Posterior cingulate gyrus (tissue), 11 donors: ENCODE data around the gene KCNT1.

Experiments
- DNase-seq, 10 donors: peaks; one replicate each; pipeline versions ENCODE4 v3.0.0 to v3.0.0-alpha.2; 2020 to 2021; ENCODE audit warnings: mixed read lengths in 3 of 10
- intact Hi-C: fragments of 100-400 bp; cut with DNase I; formaldehyde crosslinking; loops from one replicate; pipeline ENCODE4 v1.15.1; 2023

KCNT1 gene

DNA sequence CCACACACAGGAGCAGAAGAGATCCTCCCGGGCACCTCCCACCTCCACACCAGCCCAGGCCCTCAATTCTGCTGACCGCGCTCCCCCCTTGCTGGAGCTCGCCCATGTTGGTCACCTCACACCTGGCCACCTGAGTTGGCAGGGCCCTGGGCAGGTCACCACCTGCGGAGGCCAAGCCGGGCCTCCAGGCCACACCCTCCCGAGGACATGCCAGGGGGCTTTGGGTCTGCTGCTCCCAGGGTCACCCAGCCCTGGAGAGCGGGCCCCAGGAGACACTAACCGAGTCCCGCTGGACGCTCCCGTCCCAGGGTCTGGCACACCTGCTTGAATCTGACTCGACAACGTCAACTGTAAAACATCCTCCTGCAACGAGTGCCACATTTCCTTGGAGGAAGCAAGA is 4.8 kb upstream of the KCNT1 start:
- intact Hi-C loops, result no loop called here
- no peak for DNase-seq

DNA sequence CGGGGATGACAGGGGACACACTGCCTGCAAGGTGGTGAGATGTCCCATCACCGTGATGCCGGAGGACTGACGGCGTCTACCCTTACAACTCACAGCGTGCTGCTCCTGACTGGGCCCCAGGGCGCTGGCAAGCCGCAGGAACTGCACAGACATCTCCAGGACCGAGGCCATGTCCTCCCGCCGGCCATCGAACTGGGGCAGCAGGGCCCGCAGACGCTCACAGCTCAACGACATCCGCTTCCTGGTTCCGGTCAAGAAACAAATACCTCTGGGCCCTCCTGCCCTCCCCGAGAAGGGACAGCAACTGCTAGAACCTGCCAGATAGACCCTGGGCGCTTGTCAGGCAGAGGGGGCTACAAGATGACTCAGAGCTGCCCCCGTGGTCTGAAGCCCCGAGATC is 3.7 kb upstream of the KCNT1 start:
- intact Hi-C loops, result no loop called here
- no peak for DNase-seq

DNA sequence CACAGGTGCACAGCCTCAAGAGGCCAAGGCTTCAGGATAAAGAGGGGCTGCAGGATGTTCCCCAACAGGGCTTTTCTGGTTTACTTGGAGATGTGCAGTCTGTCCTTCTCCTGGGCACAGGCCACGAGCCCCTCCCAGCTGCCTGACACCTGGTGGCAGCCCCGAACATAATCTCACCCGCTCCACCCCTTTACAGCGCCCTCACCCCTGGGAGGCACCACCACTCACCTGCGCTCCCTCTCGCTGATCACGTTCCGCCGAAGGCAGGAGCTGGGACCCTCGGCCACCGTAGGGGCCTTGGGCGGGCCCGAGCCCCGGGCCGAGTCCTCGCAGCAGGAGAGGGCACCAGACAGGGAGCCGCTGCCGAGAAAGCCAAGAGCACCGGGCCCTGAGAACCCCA is 3.2 kb upstream of the KCNT1 start:
- intact Hi-C loops, result no loop called here

DNA sequence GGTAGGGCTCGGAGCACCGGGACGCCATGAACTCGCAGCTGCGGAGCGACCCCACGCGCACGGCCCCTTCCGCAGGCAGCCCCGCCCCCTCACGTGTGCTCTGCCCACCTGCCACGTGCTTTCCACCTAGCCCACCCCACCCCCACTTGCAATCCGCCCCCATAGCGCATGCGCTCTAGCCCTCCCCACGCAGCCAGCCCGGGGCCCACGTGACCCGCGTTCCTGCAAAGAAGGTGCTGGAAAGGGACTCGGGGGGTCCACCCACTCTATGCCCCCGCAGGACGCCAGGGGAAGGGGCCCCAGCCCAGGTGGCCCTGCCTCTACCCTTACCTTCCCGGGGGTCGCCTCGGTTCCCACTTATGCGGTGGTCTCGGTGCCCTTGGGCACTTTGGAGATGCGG is 2.5 kb upstream of the KCNT1 start, which contains the start of gene SOHLH1:
TSS of gene SOHLH1 (minus strand) at position 42 of the 400 bp plus-strand sequence. CDS start at position 28, 14 bp downstream.
- DNase-seq, result no peak
- intact Hi-C loops, result no loop called here

More for the DNA sequence above, 3.2 kb upstream of the KCNT1 start:
- DNase-seq, result no peak

DNA sequence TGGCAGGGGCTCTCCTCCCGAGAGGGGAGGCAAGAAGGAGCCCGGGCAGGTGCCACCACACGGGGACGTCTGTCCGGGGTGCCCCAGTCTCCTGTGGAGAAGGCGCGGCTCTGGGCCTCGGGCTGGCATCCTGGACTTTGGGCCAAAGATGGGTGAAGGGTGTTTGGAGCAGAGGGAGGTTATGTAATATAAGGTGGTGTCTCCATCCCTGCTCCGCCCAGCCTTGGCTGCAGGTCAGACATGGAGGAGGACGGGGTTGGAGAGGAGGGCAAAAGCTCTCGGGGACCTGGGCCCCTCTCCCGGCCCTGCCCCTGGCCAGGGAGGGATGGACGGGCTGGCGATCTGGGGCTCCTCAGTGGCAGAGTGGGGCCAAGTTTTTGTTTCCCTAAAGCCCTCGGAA is 1.5 kb upstream of the KCNT1 start:
- DNase-seq, result no peak
- intact Hi-C loops, result loop anchor here (5.0 kb wide), 1 partner anchor 422 kb away; no protein-coding TSS in a partner anchor

DNA sequence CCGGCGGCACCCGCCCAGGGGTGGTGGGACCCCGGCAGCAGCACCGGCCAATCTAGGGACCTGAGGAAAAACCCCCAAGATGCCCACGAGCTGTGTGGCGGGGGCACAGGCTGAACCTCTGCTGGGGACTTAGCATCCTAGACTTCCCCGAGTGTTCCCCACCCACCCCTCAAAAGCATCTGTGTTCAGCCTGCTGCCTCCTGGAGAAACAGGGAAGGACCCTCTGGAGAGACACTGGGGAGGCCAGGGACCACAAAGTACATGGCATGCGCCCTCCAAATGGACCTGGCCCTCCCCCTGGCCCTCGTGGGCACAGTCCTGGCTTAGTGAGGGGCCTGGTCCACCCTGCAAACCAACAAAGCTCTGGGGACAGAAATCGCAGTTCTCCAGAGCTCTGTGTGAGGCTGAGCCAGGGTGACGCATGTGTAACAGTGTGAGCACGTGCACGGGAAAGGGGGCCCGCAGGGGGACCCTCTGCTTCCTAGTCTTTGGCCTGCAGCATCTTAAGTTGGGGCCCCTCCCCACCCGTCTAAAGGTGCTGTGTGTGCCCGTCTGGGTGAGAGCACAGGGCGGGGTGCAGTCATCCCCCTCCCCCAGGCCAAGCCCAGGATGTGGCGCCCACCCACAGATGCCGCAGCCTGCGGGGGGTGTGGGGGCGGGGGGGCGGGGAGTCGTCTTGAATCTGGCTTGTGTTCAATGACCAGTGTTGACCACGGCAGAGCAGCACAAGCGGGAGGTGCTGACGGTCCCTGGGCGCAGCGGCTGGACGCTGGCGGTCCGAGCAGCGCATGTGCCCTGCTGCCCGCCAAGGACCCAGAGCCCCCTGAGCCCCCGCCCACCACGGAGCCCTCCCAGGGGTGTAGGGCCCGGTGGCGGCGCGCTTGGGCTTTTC is 672 bp upstream of the KCNT1 start:
- intact Hi-C loops, result loop anchor here (5.0 kb wide), 1 partner anchor 421 kb away; no protein-coding TSS in a partner anchor
- DNase-seq, result no peak

DNA sequence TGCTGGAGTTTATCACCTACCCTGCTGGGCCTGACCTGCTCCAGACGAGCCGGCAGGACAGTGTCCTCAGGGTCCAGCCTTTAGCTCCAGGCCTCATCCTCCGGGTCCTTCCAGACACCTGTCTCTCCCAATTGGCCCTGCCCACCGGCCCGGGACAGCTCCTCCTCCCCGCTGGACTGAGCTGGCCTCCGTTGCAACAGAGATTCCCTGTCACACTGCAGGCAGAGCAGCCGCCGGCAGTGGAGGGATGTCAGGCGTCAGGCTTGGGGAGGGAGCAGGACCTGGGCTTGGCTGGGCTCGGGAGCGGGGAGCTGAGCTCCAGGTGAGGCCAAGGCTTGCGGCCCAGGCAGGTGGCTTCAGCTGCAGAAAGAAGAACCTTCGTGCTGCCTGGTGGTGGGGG is 1.7 kb downstream of the KCNT1 start:
- intact Hi-C loops, result loop anchor here (5.0 kb wide), 1 partner anchor 419 kb away; no protein-coding TSS in a partner anchor
- DNase-seq, result peak in 5 of 10 donors; percentile 40 to 92 (median 55)

DNA sequence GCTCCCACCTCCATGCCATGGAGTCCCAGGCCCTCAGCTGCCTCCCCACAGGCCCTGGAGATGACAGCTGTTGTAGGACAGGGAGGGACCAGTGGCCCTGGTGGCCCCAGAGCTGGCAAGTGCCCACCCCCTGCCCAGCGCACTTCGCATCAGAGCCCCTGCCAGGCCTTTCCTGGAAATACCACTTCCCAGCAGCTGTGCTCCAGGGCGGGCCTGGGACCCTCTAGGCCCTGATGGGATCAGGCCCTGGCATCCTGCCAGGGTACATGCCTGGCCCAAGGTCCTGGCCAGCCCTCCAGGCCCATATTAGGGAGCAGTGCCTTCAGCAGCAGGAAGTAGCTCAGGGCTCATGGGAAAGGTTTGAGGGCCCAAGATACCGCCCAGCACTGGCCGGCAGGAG is 2.5 kb downstream of the KCNT1 start:
- intact Hi-C loops, result loop anchor here (5.0 kb wide), 1 partner anchor 418 kb away; no protein-coding TSS in a partner anchor
- DNase-seq, result no peak

DNA sequence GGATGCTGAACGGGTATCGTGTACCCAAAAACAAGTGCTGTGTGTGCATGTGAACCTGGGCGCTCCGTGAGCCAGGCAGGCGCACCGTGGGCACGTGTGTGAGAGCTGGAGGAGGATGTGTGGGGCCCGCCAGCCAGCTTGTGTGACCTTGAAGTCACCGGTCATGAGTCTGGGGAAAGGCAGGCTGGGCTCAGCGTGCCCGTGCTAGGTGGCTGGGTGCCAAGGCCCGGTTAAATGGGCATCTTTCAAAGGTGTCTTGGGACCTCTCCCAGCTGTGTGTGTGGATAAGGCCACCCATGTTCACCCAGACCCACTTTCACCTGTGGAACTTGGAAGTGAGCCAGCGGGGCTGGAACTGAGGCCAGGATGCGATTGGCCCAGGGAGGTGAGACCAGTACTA is 3.4 kb downstream of the KCNT1 start:
- intact Hi-C loops, result no loop called here
- DNase-seq, result no peak

DNA sequence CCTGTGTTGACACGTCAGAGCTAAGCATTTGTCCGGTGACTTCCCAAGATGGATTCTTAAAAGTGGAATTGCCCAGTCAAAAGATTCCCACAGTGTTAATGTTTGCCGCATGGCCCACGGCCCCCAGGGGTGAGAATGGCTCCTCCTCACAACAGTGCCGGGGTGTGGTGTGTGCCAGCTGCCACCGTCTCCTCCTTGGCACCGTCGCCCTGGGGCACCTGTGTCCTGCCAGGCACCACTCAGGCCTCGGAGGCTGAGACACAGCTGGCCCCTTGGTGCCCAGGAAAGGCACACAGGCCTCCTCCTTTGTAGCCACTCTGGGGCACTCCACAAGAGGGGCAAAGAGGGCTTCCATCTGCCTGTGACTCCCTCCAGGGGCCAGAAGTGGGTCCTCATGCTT is 4.3 kb downstream of the KCNT1 start:
- no peak for DNase-seq
- intact Hi-C loops, result no loop called here

DNA sequence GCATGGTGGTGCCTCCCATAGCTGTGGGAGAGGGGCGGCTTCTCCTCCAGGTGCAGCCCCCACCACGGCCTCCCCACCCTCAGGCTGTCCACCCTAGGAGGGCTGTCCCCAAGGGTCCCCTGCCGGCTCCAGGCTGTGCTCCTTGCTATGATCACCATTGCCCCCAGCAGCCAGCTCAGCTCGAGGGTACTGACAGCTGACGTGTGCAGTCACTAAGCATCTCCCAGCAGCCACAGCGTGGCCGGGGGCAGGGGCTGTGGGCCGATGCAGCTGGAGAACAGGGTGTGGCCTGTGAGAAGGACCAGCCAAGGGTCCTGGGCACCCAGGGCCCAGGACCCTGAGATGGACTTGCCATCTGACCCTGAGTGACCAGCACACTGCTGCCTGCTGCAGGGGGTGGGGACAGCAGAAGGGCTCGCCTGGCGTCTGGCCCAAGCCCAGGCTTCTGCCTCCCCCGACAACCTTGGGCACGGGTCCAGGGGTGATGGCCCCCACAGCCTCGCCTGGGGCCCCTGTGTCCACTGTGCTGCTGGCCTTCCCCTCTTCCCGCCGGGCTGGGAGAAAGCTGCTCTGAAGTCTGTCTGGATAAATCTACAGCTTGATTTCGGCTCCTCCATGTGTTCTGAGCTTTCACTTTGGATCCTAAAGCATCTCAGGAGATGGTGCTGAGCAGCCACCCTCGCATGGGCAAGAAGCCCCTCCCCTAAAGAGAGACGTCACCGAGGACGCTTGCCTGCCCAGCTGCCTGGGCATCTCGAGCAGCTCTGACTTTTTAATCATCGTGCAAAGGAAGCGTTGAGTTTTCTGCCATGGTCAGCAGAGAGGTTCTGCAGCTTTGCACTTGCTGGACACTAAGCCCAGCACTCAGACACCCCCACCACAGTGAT is 5.5 kb downstream of the KCNT1 start:
- intact Hi-C loops, result no loop called here
- peak in 7 of 10 donors; percentile 43 to 95 (median 70) for DNase-seq

DNA sequence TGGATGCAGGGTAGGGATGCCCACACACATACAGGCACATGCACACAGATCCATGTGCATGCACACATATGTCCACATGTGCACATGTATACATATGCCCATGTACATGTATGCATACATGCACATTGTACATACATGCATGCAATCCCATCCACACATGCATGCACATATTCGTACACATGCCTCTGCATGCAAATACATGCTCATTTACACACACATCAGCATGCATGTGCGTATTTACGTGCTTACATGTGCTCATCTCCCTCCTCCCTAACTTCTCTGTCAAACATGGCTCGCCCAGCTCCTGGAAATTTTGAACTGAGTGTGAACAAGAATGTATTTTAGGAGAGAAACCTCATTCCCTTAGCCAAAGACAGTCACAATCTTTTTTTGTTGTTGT is 6.2 kb downstream of the KCNT1 start:
- no peak for DNase-seq
- intact Hi-C loops, result no loop called here

DNA sequence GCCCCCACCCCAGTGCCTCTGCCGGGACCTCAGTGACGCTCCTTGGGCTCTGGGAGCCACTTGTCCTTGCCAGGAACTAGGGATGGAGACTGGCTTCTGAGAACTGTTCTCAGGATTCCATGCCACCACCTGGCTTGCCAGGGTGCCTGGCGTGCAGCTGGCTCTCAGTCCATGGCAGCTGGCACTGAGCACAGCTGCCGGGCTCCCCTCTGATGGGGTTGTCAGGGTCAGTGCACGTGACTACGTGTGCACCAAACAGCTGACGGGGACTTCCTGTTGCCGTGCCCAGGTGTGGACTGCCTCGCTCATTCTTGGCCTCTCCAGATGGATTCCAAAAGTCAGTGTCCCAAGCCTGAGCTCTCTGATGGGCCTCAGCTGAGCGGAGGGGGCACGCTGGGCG is 9.4 kb downstream of the KCNT1 start:
- DNase-seq, result no peak
- intact Hi-C loops, result no loop called here

DNA sequence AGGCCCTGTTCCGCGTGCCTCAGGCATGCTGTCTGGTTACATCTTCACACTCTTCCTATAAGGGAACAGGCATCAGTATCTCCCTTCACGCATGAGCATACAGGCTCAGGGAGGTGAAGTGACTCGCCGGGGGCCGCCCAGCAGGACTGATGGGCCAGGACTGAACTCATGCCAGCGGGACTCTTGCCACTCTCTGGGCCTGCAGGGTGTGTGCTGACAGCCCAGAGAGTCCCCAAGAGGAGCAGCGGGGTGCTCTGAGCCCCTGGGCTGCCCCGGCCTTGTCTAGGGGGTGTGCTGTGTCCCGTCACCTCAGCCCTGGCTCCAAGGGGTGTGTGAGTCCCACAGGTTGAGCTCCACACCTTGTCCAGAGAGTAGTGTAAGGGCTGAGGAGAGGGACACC is 9.9 kb downstream of the KCNT1 start:
- DNase-seq, result no peak
- intact Hi-C loops, result no loop called here

DNA sequence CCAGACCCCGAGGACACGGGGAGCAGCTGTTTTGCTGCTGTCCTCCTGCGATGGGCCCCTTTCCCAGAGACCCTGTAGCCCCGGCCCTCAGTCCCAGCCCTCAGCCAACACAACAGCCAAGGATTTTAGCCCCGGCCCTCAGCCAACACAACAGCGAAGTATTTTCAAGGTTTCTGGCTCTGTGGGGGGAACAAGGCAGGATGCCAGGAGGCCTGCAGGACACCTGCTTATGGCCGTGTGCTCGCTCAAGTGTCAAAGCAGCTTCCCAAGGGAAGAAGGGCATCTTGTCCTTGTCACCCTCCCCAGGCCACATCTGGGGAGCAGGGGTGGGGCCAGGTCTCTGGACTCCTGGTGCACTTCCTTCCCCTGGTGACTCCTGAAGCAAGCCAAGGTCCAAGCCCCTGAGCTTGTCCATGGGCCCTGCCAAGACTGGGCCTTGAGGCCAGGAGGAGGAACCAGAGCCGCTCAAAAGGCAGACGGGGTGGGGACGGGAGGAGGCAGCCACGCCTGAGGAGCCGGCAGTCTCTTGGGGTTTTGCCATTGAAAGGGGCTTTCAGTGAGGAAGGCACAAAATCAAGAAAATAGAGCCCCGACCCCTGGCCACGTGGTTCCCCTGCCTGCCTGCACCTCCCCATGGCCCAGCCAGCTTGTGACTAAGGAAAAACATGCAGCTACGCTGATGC is 10.8 kb downstream of the KCNT1 start:
- intact Hi-C loops, result no loop called here
- no peak for DNase-seq

DNA sequence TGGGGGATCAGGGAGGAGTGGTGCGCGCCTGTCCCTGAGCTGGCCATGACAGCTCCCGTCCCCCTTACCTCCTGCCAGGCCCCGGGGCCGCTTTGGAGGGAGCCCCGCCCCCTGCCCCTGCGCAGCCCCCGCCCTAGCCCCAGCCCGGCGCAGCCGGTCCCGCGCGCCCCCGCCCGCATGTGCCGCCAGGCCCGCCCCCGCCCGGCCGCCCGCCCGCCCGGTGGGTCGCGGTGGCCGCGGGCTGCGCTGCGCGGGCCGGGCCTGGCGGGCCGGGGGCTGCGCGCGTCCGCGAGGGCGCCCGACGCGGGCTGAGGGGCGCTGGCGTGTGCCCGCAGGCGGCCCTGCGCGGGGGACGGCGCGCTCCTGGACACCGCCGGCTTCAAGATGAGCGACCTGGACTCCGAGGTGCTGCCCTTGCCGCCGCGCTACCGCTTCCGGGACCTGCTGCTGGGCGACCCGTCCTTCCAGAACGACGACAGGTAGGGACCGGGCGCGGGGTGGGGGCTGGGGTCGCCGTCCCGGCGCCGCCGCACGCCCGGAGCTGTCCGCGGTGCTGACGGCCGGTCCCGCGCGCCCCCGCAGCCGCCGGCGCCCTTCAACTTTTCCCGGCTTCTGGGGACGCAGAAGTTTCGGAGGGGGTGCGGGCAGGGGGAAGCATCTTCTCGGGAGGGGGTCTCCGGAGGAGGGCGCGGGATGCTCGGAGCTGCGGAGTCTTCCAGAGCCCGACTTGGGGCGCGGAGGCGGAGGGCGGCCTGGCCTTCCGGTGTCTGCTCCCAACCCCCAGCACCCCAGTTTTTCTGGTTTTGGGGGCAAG is 12.5 kb downstream of the KCNT1 start:
- intact Hi-C loops, result no loop called here
- no peak for DNase-seq

DNA sequence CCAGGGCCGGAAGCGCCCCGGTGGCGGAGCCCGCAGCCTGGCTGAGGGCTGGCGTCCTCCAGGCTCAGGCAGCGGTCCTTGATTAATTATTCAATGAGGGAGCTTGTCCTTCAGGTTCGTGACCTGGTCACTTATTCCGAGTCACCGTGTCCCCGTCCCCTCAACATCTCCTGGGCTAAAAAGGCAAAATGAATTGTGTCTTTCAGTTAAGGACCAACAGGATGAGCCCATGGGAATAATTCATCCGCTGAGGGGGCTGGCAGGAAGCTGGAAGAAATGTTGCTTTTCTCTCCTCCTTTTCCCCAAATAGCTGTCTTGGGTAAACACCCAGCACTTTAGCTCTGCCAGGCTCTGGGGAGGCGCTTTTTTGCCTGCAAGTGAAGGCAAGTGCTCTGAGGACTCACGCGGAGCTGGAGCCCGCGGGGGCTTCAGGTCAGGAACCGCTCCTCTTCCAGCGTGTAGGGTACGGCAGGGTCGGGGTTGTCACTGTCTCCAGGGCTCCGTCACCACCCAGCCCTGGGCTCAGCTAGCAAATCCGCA is 13.1 kb downstream of the KCNT1 start:
- intact Hi-C loops, result no loop called here
- DNase-seq, result peak in 2 of 10 donors; percentile 33 to 48

DNA sequence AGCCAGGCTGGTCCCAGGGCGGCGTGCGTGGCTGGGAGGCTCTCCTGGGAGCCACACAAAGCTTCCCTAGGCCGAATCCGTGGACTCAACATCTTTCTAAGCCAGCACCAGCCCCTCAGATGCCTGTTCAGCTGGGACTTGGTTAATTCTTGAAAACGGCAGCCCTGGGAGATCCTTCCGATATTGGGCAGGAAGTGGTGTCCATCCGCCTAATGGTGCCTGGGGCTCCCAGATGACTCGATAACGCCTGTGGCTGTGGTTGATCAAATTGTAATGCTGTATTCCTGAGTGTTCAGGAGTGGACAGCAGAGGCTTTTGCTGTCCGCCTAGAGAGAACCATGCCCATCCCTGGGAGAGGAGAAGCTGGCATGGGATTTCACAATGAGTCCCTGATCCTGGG is 14.1 kb downstream of the KCNT1 start:
- intact Hi-C loops, result no loop called here

DNA sequence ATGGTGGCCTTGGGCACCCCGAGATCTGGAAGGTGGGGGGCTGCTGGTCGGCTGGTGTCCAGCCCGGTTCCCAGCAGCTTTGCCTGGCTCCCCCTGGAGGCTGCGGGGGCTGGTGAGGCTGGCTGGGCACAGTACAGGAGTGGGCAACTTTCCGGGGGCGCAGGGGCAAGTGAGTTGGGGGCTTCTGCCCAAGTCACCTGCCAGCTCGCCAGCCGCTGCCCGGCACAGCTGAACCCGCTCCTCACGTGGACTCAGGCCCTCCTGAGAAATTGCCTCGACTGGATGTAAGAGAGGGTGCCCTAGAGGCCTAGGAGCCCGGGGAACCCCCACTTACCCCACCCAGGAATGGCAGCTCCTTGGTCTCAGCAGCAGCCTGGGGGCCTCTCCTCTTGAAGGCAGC is 15.4 kb downstream of the KCNT1 start:
- intact Hi-C loops, result no loop called here
- DNase-seq, result no peak

More for the DNA sequence above, 14.1 kb downstream of the KCNT1 start:
- no peak for DNase-seq
